NB4 (cell line): Measurements from ENCODE around the gene C2orf49.
A peak's percentile ranks its signal among the peaks of the same experiment; 100 is the strongest.

Source experiments
- DNase-seq: peaks from one replicate; pipeline ENCODE4 v3.0.0; 2010; ENCODE audit warnings: low read depth
- H3K4me3 ChIP-seq: one replicate; pipeline ENCODE4 v1.5.1; 2011; ENCODE audit warnings: mild to moderate bottlenecking, low read depth, low read length, moderate library complexity
- MYC ChIP-seq: IDR thresholded peaks from 2 replicates; pipeline ENCODE4 v1.6.1; 2011; ENCODE audit warnings: low read depth, low read length
- POLR2A ChIP-seq: IDR thresholded peaks from 2 replicates; pipeline ENCODE4 v1.6.1; 2011; ENCODE audit warnings: mild to moderate bottlenecking; ENCODE audit not compliant: insufficient read length; ENCODE audit errors: extremely low read depth
- TF ChIP-seq, protein P1 (sequence below): IDR thresholded peaks from 2 replicates; pipeline ENCODE4 v1.6.1; 2011; ENCODE audit warnings: low read depth, low read length
- TF ChIP-seq, protein P2 (sequence below): IDR thresholded peaks from one replicate; pipeline ENCODE4 v1.5.1; 2012; ENCODE audit warnings: low read depth, low read length

The C2orf49 gene

DNA sequence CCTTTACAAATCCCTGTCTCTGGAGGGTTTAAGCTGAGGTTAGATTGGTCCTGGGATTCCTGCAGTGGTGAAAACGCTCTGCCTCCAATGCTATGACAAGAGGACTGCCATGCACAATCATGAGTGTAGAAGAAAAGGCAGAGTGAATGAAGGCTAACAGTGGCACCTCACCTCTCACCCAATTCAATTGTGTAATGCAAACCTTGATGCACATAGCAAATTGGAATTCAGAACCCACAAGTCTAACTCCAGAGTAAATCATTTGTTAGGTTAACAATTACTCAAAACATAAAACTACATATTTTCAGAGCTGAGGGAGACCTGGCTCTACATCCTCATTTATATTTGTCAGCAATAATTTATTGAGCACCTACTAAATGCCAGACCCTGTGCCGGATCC is 9.7 kb upstream of the C2orf49 start:
- TF ChIP-seq, protein P1, sequence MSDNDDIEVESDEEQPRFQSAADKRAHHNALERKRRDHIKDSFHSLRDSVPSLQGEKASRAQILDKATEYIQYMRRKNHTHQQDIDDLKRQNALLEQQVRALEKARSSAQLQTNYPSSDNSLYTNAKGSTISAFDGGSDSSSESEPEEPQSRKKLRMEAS, result no peak
- TF ChIP-seq POLR2A, result no peak
- TF ChIP-seq, protein P2, sequence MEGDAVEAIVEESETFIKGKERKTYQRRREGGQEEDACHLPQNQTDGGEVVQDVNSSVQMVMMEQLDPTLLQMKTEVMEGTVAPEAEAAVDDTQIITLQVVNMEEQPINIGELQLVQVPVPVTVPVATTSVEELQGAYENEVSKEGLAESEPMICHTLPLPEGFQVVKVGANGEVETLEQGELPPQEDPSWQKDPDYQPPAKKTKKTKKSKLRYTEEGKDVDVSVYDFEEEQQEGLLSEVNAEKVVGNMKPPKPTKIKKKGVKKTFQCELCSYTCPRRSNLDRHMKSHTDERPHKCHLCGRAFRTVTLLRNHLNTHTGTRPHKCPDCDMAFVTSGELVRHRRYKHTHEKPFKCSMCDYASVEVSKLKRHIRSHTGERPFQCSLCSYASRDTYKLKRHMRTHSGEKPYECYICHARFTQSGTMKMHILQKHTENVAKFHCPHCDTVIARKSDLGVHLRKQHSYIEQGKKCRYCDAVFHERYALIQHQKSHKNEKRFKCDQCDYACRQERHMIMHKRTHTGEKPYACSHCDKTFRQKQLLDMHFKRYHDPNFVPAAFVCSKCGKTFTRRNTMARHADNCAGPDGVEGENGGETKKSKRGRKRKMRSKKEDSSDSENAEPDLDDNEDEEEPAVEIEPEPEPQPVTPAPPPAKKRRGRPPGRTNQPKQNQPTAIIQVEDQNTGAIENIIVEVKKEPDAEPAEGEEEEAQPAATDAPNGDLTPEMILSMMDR, result no peak
- TF ChIP-seq MYC, result no peak
- peak overlapping the region; percentile 92 for H3K4me3 ChIP-seq
- DNase-seq, result no peak

DNA sequence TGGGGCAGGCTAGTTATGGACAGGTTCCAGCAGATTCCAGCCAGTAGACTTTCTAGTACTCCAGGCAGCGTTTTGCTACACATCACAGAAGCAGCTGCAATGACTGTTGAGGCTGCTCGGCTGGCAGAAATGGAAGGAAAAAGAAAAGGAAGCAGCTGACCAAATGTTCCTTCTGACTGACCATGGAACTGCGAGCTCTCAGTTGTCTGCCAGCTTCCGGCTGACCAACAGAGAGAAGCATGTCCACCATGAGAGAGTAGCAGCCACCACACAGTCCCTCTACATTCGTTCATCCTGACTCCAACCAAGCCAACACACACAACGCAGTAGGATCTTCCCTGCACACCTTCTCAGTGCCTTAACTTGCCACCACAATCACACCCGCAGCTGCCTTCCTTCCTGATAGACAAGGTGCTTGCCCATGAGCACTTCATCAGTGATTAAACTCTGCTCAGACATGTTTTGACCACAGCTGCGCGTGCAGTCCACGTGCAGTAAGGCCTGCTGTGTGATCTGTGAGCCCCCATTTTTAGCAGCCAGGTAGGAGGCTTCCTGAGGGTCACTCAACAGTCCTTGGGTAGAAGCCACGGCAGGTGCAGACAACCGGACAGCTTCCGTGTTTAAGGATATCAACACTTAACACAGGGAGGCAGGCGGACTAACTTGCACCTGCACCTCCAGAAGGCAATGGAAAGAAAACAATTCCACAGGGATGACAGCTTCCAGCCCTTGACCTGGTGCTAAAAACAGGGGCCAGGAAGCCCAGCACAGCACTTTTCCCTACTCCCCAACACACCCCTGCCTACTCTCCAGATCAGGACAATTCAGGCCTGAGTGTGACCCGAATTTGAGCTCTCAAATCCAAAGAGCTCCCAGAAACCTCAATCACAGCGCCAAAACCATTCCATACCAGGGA is 8.8 kb upstream of the C2orf49 start:
- H3K4me3 ChIP-seq, result peak overlapping the region; percentile 92
- TF ChIP-seq, protein P2, result no peak
- peak; percentile 92 for TF ChIP-seq MYC
- no peak for TF ChIP-seq POLR2A
- TF ChIP-seq, protein P1, result peak; percentile 91
- peak; percentile 52 for DNase-seq

DNA sequence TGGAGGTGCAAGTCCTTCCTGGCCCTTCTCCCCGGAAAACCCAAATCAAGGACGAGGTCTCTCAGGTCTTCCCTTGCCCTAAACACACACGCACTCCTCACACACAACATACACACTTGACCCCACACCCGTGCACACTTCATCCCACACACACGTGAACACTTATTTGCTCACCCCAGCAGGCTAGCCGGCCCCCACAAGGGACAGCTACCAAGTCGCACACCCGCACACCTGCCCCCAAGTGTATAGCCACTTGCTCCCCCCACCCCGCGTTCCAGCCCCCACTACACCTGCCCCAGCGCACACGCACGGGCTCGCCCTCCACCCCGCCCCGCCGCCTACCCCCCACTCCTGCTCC is 8.2 kb upstream of the C2orf49 start:
- TF ChIP-seq MYC, result no peak
- TF ChIP-seq, protein P2, result no peak
- TF ChIP-seq POLR2A, result no peak
- TF ChIP-seq, protein P1, result no peak
- peak; percentile 51 for DNase-seq
- H3K4me3 ChIP-seq, result peak overlapping the region; percentile 92

DNA sequence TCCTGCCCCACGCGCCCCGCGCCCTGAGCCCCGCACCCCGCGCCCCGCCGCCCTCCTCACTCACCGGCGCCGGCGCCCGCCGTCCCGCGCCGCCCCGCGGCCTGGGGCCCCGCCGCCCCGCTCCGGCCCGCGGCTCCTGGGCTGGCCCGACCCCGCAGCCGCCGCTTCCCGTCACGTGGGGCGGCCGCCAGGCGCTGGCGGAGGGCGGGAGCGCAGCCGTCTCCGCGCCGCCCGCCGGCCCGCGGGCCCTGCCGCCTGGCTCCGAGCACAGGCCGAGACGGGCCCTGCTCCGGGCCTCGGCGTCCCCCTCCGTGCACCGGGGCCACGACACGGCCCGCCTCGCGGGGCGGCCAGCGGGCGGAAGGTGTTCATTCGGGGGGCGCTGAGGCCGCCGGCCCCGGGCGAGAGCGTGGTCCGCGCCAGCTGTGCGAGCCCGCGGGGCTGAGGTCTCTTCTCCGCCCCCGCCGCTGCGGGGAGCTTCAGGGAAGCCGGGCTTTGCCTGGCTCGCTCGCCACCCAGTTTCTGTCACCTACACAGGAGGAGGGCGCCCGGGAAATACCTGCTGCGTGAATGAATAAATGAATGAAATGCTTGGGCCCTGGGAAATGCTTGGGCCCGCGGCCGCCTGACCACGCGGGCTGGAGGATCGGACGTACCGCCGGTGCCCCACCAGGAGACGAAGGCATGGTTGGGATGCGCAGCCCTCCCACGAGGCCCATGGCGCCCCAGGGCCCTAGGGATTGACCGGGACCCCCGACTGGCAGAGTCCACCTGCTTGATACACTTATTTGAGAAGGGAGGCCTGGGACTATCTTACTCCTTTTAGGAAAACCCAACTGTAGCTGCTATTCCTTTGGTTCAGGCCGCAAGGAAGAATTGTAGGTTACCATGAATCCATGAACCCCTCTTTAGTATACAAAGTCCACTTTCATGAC is 7.5 kb upstream of the C2orf49 start, which contains the start of gene TGFBRAP1:
TSS of gene TGFBRAP1 (minus strand) at position 175 of the 935 bp plus-strand sequence. CDS start 21,434 bp downstream, outside the sequence.
- DNase-seq, result peak; percentile 77
- TF ChIP-seq, protein P2, result no peak
- TF ChIP-seq, protein P1, result peak; percentile 61; the same call in 1 of the 2 replicates
- TF ChIP-seq POLR2A (peak; percentile 69), MYC (peak; percentile 80; the same call in 1 of the 2 replicates)
- peak within 1 kb of the TSS; percentile 92 for H3K4me3 ChIP-seq

DNA sequence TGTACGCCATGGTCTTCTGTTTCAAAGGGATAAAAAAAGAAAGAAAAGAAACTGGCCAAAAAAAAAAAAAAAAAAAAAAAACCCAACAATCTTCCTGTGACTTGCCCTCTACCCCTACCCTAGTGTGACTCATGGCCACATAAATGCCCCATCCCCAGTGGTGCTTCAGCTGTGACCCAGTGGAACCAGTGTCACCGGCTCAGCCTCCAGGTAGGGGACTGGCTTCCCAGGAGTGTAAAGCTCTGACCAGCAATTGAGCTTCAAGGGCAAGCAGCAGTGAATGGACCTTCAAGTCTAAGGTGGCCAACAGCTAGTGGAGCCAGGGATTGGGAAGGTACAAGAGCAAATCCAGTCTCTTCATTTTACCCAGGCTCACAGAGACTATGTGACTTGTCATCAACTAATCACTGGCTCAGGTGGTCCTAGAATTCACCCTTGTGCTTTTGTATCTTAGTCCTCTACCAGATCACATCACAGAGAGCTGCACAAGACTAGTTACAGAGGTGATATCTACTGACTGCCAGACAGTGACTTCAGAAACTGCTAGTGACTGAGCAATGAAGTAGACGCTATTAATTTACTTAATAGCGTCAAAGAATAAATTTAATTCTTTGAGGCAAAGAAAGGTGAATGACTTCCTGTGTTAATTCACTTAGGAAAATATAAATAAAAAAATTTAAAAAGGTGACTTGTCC is 6.5 kb upstream of the C2orf49 start:
- TF ChIP-seq POLR2A (no peak), MYC (no peak)
- TF ChIP-seq, protein P2, result no peak
- TF ChIP-seq, protein P1, result no peak
- DNase-seq, result peak; percentile 43
- H3K4me3 ChIP-seq, result peak overlapping the region; percentile 51
